HG03066 (cell line): ENCODE results near the gene OXCT1.
"Not testable (repeated sequence)": the region's sequence is repeated elsewhere in the genome, so short reads cannot be mapped to it uniquely, and the experiment has no call there.

Experiments used
- ATAC-seq: cut with Tn5 transposase; IDR thresholded peaks from one replicate; pipeline ENCODE4 v1.9.1; 2021; ENCODE audit warnings: low read depth; ENCODE audit not compliant: unreplicated experiment

OXCT1 gene

GRCh38 chr5:41834506-41834905, 35.7 kb downstream of the OXCT1 start:
- ATAC-seq: no peak

DNA sequence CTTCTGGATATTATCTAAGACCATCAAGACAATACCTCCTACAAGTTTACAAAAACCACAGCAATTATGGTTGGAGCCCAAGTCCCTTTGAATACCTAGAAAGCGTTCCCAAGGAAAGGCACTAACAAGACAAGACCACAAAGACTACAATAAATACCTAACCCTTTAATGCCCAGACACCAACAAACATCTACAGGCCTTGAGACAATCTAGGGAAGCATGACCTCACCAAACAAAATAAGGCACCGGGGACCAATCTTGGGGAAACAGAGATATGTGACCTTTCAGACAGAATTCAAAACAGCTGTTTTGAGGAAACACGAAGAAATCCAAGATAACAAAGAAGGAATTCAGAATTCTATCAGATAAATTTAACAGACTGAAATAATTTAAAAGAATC, 37.8 kb downstream of the OXCT1 start:
- ATAC-seq: no peak

DNA sequence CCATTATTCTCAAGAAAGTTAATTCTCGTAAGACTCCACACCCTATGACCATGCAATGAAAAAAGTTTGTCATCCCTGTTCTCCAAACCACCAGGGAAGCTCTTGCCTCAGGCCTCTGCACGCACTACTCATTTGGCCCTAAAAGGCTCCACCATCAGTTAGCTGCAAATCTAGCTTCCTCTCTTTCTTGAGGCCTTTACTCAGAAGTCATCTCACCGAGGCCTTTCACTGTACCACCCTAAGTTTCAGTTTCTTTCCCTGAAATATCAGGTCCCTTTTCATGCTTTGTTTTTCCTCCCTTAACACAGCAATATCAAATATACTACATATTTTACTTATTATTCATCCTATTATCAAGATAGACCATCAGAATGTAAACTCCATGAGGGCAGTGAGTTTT, 39.1 kb downstream of the OXCT1 start:
- no peak for ATAC-seq

DNA sequence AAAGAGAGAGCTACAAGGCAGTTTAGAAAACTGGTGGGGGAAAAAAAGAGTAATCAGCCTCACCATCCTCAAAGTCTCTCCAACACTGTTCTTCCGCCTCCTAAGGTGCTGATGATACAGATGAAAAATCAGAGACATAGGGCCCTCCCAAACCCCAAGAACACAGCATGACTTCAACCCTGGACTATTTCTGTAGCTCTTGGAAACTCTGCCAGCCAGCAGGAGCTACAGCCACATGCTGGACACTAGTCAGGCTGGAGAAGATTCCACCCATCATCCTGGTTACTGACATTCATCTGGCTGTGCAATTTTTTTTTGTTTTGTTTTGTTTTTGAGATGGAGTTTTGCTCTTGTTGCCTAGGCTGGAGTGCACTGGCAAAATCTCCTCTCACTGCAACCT, 42.4 kb downstream of the OXCT1 start:
- no peak for ATAC-seq

DNA sequence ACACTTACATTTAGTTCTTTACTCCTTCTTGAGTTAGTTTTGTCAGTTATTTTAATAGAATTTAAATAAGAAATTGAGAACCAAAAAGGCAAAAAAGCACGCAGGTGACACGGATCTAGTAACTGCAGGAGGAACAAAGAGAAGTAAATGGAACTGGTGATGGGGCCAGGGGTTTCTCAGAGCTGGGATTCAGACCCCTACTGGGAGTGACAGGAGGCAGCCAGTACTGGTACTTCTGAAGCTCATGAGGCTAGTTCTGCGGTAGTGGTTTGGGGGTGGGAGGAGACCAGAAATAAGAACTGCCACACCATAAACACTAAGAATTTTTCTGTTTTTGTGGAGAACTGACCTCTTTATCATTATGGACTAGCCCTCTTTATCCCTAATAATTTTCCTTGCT, 48.2 kb downstream of the OXCT1 start:
- ATAC-seq: no peak

GRCh38 chr5:41821051-41821450, 49.2 kb downstream of the OXCT1 start:
- ATAC-seq: no peak

GRCh38 chr5:41820150-41820549, 50.1 kb downstream of the OXCT1 start:
- no peak for ATAC-seq

DNA sequence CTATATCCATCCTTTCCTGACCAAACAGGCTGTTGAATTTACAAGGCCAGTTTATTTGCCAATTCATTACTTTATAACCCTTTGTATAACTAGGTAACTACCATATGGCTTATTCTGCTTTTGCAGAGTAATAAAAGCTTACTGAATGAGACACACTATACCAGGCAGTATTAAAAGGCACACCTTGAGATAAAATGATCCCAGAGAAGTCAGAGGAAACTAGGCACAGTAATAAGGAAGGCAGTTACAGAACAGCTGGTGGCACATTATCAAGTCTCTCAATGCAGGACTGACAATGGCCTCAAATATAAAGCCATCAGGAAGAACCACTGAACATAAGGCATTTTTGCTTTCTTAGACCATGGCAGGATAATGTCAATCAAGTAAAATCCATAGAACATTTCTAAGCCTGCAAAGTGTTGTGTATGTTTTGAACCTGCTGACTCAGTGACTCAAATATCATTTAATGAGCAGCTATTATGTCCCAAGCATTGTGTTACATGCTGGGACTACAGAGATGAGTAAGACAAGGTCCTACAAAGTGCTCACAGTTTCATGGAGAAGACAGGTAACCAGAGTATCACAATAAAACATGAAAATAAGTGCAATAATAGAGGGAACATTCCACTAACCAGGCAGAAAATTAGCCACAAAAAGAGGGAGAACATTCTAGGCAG, 52.5 kb downstream of the OXCT1 start:
- no peak for ATAC-seq

GRCh38 chr5:41815663-41816229, 54.5 kb downstream of the OXCT1 start:
- no peak for ATAC-seq

DNA sequence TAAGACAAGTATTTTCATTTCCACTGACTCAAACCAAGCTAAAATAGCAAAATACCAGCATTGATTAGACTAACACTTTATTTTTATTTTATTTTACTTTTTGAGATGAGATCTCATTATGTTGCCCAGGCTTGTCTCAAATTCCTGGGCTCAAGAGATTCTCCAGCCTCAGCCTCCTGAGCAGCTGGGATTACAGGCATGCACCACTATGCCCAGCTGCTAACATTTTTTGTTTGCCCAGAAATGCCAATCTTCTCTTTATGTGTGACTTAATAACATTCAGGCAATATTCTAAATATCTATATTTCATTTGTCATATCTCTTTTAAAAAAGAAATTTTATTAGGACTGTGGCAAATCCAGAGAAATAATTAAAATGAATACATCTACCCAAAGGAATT, 55.0 kb downstream of the OXCT1 start:
- ATAC-seq: no peak

- ATAC-seq: not testable (repeated sequence)
These were observed 55.9 kb downstream of the OXCT1 start for GRCh38 chr5:41814306-41814705.

GRCh38 chr5:41812156-41812555, 58.1 kb downstream of the OXCT1 start:
- no peak for ATAC-seq

DNA sequence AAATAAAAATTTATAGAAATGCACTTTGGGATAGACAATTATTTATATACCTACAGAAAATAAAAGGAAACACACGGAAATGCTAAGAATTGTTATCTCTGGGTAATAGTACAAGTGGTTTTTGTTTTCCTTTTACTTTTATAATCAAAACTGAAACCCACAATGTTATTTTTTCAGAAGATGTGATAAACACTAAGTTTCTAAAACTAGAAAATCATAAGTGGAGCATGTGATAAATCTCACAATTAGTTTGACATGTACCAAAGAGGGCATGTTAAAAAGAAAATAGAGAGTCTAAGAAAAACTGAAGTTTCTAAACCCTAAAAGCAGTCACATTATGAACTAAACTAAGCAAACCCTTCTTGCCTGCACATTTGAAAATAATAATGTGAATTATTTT, 61.1 kb downstream of the OXCT1 start:
- no peak for ATAC-seq

GRCh38 chr5:41808294-41808693, 61.9 kb downstream of the OXCT1 start:
- ATAC-seq: no peak

DNA sequence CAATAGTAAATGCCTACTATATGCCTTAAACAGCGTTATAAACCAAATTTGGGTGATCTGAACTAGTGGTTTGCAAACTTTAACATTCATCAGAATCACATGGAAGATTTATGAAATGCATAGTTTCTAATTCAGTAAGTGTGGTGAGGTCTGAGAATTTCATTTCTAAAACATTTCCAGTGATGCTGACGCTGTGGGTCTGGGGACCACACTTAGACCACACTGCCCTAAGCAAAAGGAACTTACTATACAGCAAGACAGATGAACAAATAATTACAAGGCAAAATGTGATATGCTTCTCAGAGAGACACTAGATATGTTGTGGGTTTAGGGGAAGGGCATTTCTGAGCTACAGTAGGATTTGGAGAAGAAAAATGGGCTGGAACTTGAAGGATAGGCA, 72.6 kb downstream of the OXCT1 start:
- ATAC-seq: no peak

GRCh38 chr5:41796061-41796460, 74.2 kb downstream of the OXCT1 start:
- ATAC-seq: no peak

DNA sequence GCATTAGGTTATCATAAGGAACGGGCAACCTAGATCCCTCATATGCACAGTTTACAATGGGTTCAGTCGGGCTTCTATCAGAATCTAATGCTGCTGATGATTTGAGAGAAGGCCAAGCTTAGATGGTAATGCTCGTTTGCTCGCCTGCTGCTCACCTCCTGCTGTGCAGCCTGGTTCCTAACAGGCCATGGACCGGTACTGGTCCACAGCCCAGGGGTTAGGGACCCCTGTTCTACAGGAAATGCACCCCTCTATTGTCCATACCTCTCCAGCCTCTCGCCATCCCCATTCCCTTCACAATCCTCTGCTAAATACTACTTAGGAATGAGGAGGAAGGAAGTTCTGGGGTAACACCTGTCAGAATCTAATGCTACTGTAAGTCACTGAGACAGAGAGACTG, 75.1 kb downstream of the OXCT1 start:
- no peak for ATAC-seq

DNA sequence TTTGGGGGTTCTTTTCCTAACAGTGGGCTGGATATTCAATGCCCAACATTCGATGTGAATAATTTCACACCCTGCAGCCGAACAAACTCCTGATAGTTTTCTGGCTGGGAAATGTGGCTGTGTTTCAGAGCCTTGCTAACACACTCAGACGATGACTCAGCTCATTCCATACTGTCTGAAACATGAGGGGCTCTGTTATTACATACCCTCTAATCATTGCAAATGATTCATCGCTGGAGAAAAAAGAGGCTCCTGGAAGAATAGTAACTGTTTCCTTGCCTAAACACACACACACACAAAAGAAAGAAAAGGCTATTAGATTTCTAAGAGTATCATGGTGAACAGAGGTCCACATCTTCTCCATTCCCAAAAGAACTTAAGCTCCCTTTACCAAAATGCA, 75.8 kb downstream of the OXCT1 start:
- ATAC-seq: no peak

GRCh38 chr5:41793141-41793770, 77.0 kb downstream of the OXCT1 start:
- ATAC-seq: no peak

DNA sequence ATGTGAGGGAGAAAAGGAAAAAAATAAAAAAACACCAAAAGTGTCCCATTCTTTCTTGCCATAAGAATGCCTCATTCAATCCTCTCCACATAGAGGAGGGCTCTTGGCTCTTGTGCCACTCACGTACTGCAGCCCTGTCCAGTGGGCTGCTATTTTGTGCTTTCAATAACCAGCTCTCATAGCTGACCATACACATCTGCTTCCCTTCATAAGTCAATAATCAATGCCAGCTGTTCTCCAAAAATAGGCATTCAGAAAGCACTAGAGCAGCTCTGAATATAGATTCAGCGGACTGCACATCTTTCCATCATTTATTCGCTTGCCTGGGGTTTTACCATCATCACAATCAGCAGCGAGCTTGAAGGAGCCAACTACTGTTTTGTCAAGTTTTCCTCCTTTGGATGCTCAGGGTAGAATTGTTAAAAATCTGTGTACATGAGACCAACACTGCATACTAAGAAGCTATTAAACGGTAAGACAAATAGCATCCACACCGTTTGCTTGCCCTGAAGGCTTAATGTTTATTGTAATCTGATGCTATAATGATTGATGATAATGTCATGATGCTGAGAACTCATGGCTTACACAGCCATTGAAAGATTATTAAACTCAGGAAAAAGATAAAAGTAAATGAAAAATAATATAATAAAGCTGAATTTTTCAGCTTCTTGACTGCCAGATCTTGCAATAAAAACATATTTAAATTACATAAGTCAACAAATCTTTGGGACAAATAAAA, 80.0 kb downstream of the OXCT1 start:
- no peak for ATAC-seq

GRCh38 chr5:41789434-41789833, 80.8 kb downstream of the OXCT1 start:
- no peak for ATAC-seq

- no peak for ATAC-seq
These were observed 81.3 kb downstream of the OXCT1 start for GRCh38 chr5:41788941-41789368.
